IPS-18c (cell line): ENCODE data around the gene TPD52L2.

ENCODE experiments used
- H3K4me3 ChIP-seq: 2 replicates; pipeline ENCODE4 v1.7.0; 2013; ENCODE audit warnings: low read depth, mild to moderate bottlenecking, low read length, moderate library complexity; ENCODE audit not compliant: insufficient read depth
- H3K9me3 ChIP-seq: one replicate; pipeline ENCODE4 v1.6.1; 2013; ENCODE audit warnings: mild to moderate bottlenecking, low read length, moderate library complexity; ENCODE audit not compliant: control insufficient read depth, insufficient read depth

The TPD52L2 gene

GRCh38 chr20:63864978-63865640, at the start of gene TPD52L2:
TSS of gene TPD52L2 (plus strand) at chr20:63865270. CDS start at chr20:63865366, 96 bp downstream.
- peak within 1 kb of the TSS; percentile 96 for H3K4me3 ChIP-seq
- no peaks in the 10 kb centered on the region for H3K9me3 ChIP-seq

DNA sequence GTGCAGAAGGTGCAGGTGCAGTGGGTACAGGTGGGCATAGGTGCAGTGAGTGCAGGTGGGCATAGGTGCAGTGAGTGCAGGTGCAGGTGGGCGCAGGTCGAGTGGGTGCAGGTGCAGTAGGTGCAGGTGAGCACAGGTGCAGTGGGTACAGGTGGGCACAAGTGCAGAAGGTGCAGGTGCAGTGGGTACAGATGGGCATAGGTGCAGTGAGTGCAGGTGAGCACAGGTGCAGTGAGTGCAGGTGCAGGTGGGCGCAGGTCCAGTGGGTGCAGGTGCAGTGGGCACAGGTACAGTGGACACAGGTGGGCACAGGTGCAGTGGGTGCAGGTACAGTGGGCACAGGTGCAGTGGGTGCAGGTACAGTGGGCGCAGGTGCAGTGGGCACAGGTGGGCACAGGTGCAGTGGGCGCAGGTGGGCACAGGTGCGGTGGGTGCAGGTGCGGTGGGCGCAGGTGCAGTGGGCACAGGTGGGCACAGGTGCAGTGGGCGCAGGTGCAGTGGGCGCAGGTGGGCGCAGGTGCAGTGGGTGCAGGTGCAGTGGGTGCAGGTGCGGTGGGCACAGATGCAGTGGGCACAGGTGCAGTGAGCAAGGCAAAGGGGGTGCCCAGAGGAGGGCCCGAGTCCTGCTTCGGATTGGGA, 49.3 kb upstream of the TPD52L2 start:
- no peaks in the 10 kb centered on the region for H3K9me3 ChIP-seq
- no peak overlapping the region for H3K4me3 ChIP-seq

- Histone ChIP-seq H3K9me3 (no peaks in the 10 kb centered on the region), H3K4me3 (no peak overlapping the region)
Observed at GRCh38 chr20:63819224-63819921, 45.7 kb upstream of the TPD52L2 start.

DNA sequence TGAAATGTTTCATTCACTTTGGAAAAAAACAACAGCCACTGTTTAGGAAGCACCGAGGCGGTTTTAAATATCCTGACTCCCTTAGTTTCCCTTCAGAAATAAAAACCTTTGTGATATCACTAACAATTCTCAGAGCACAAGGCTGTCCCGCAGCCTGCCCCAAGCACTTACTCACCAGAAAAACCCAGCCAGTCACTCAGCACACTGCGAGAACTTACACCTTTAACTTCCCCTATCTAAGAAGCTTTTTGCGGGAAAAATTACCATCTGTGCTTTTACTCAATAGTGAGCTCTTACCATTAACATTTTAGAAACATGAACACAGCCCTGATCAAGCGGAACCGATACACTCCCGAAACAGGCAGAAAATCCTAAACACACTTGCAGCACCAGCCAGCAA, 43.3 kb upstream of the TPD52L2 start:
- Histone ChIP-seq H3K4me3 (no peak overlapping the region), H3K9me3 (no peaks in the 10 kb centered on the region)

- Histone ChIP-seq H3K4me3 (no peak overlapping the region), H3K9me3 (no peaks in the 10 kb centered on the region)
Observed at GRCh38 chr20:63822276-63822696, 42.8 kb upstream of the TPD52L2 start.

GRCh38 chr20:63823691-63824311, 41.3 kb upstream of the TPD52L2 start:
- H3K9me3 ChIP-seq: no peaks in the 10 kb centered on the region
- H3K4me3 ChIP-seq: no peak overlapping the region

- no peak overlapping the region for H3K4me3 ChIP-seq
Observed at GRCh38 chr20:63825331-63826118, 39.5 kb upstream of the TPD52L2 start.

DNA sequence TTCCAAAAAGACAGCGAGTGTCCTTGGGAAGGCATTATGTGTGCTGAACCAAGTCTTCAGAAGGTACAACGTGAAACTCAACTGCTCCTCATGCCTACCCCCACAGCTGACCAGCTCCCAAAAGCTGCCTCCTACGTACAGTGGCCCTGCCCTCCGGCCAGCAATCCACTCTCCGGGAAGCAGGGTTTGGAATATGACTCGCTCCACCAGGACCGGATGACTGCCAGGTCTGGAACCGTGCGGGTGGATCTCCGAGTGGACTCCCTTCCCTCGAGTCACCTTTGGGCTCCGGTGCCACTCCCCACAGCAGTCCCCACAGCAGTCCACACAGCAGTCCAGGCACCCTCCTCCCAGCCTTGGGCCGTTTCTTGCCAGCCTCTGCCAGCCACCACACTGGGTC, 38.3 kb upstream of the TPD52L2 start:
- H3K4me3 ChIP-seq: no peak overlapping the region

More at GRCh38 chr20:63825331-63826118, 39.5 kb upstream of the TPD52L2 start:
- H3K9me3 ChIP-seq: no peaks in the 10 kb centered on the region

GRCh38 chr20:63828124-63828523, 36.9 kb upstream of the TPD52L2 start:
- no peak overlapping the region for H3K4me3 ChIP-seq
- no peaks in the 10 kb centered on the region for H3K9me3 ChIP-seq

More for the DNA sequence above, 38.3 kb upstream of the TPD52L2 start:
- H3K9me3 ChIP-seq: no peaks in the 10 kb centered on the region

DNA sequence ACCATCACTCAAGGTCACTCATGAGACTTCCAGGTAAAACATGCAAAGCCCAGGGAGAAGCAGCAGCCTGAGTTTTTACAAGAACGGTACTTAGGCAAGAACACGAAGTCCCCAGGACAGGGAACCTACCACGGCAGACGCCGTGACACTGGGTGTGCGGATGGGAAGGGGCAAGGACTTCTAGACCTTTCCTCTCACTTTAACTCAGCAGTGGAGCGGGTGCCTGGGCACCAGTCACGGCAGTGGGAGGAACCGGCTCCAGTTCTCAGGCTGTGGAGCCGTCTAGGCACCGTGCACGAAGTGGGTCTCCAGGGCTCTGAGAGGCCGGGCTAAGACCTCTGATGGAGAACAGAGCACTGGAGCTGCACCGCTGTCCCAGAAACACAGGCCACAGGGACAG, 36.5 kb upstream of the TPD52L2 start:
- Histone ChIP-seq H3K4me3 (no peak overlapping the region; the same call in 1 of the 2 replicates), H3K9me3 (no peaks in the 10 kb centered on the region)

GRCh38 chr20:63828951-63829350, 36.1 kb upstream of the TPD52L2 start:
- Histone ChIP-seq H3K9me3 (no peaks in the 10 kb centered on the region), H3K4me3 (peak overlapping the region; percentile 71; the same call in 1 of the 2 replicates)

DNA sequence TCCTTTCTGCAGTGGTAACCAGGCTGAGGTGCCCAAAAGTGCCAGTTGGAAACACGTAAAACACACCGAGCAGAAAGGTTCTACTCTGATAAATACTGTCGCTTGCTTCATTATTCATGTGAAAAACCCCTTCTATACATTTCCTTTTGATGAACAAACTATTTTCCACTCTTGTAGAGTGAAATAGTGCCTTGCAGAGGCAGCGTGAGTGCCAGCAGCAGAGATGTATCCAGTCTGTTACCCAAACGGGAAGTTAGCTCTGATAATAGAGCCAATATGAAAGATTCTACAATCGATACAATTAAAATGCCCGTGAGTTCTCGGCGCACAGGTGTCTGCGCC, 35.5 kb upstream of the TPD52L2 start:
- no peaks in the 10 kb centered on the region for H3K9me3 ChIP-seq
- peak overlapping the region; percentile 71 for H3K4me3 ChIP-seq

DNA sequence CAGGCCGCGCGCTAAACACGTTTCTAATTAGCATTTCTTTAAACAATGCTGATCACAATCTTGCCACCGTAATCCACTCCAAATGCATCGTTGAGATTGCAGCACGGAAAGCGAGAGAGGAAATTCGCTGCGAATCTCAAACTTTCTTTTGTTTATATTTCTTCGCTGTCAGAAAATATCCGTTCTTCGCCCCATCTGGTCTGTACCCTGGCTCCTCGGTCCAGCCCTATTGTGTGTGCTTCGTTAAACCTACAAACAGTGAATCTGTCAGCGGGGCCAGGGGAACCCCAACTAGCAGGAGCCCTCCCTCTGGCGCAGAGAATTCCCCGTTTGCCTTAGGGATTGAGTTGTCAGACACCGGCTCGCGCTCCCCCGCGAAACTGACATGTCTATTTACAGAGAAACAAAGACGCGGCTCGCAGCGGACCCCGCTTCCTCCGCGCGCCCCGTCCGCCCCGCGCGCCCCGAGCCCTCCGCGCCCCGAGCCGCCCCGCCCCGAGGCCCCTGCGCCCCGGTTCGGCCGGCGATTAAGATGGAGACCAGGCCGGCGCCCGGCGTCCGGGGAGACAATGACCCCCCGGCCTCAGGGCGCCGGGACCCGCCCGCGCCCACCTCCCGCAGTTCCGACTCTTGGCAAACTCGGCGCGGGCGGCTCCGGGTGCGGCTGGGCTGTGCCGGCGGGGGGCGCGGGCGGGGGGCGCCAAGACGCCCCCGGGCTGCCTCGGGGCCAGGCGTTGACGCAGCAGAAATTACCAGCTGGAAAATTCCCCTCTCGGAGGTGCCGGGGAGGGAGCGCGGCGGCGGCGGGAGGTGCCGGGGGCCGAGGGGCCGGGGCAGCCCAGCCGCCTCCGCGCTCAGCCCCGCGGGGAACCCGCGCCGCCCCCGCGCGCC, 34.9 kb upstream of the TPD52L2 start:
- H3K9me3 ChIP-seq: no peaks in the 10 kb centered on the region
- peak overlapping the region; percentile 71 for H3K4me3 ChIP-seq

DNA sequence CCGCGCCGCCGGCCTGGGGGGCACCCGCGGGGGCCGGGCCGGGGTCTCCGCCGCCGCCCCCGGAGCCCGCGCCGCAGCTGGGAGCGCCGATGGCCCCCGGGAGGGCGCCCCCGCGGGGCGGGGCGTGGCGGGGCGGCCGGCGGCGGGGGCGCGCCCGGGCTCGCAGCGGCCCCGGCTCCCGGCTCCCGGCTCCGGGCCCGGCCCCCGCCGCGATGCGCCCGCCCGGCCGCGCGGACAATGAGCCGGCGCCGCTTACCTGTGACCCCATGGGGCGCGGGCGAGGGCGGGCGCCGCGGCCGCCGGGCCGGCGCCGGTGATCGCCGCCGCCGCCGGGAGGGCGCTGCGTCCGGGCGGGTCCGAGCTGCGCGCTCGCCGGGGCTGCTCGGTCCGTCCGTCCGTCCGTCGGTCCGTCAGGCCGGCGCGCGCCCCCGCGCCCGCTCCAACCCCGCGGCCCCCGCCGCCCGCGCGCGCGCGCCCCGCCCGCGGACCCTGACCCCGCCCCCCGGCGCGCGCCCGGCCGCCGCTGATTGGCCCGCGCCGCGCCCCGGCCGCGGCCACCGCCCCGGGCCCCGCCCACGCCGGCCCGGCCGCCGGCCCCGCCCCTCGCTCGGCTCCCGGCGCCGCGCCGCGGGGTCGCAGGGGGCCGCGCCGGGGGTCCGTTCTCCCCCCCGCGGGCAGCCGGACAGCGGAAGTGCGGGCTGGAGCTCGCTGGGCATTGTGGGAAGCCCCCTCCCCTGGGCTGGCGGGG, 34.1 kb upstream of the TPD52L2 start, which contains the start of gene ZBTB46:
Gene ZBTB46 (minus strand): TSS at position 424 of the 748 bp plus-strand sequence. CDS start 40,507 bp downstream, outside the sequence.
- H3K9me3 ChIP-seq: no peaks in the 10 kb centered on the region
- H3K4me3 ChIP-seq: peak within 1 kb of the TSS; percentile 71

GRCh38 chr20:63831646-63831992, 33.5 kb upstream of the TPD52L2 start:
- Histone ChIP-seq H3K9me3 (no peaks in the 10 kb centered on the region), H3K4me3 (peak overlapping the region; percentile 55)
